ENCODE measurements around the gene VAMP8. TPM values are rescaled to one million over a fixed set of nuclear protein-coding genes. Genes with fewer than 3 reads are reported as not detected.

Gene VAMP8
- total and polyA plus RNA-seq, 2 of the 8 experiments (the other 6 are each of a cell fraction or from before 2014, with no cell fraction given), result 34.4 to 69.7 TPM

GRCh38 chr2:85534099-85534498 is 43.3 kb upstream of the VAMP8 start (continued):
- TF ChIP-seq CTCF (IDR thresholded peaks at IDR 0.05; ENCODE audit: control extremely low read depth in 1 of 3, insufficient read depth in 1 of 3, low read depth in 1 of 3, low read length in 3 of 3), result no peak
- TF ChIP-seq, protein P1, sequence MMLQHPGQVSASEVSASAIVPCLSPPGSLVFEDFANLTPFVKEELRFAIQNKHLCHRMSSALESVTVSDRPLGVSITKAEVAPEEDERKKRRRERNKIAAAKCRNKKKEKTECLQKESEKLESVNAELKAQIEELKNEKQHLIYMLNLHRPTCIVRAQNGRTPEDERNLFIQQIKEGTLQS (IDR thresholded peaks at IDR 0.05; ENCODE audit: insufficient read depth, low read depth, low read length), result no peak
- TF ChIP-seq, protein P2, sequence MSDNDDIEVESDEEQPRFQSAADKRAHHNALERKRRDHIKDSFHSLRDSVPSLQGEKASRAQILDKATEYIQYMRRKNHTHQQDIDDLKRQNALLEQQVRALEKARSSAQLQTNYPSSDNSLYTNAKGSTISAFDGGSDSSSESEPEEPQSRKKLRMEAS (IDR thresholded peaks at IDR 0.05), result no peak

Measured in H1 (cell line).